GM19463 (cell line): ENCODE measurements around the gene SCN7A.
A peak's percentile ranks its signal among the peaks of the same experiment; 100 is the strongest.

ENCODE experiments used
- ATAC-seq: cut with Tn5 transposase; IDR thresholded peaks from one replicate; pipeline ENCODE4 v1.9.1; 2021; ENCODE audit warnings: mild to moderate bottlenecking, moderate library complexity; ENCODE audit not compliant: unreplicated experiment

SCN7A gene

DNA sequence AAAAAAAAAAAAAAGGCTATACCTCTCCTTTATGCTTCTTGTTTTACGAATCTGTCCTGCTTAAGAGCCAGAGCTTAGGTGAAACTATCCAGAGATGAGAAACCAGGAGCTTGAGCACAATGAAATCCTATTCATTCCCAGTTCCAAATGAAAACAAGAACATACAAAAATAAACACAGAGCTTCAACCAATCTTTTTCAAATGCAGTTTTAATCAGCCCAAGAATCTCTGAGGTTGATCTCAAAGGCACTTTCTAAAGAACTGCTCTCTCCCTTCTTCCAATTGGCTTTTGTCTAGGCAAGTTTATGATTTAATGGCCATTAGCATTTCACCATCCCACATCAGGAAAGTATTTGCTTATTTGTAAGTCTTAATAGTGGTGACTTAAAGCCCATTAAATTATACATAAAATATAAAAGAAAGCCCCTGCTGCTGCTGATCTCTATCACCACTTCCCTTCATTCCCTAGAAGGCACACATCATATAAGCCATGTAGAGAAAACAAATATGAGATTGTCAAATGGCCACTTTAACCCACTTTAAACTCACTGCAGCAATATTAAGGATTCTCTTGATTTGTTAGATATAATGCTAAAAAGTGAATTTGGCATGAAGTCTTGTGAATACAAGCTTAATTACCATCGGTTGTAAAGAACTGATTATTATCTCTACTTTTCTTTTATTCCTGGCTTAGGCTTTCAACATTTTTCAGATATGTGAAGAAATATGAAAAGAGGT lies 89.0 kb downstream of the SCN7A start:
- ATAC-seq = no peak

DNA sequence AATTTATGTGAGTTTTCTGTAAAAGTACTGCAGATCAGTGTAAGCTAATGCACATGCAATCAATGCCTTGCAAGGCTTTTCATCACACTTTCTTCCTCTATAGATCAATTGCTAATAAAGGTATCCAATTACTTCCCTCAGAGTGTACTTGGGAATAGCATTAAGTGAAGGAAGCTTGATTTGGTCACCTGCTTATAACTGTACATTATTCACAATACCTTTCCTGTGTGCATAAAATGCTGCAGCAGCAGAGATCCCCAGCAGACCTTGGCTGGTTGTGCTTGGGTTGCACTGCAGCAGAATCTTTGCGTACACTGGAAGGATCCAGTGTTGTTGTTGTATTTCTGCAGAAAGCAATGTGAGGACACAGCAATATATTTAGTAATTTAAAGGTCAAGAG lies 99.8 kb downstream of the SCN7A start:
- ATAC-seq = no peak

DNA sequence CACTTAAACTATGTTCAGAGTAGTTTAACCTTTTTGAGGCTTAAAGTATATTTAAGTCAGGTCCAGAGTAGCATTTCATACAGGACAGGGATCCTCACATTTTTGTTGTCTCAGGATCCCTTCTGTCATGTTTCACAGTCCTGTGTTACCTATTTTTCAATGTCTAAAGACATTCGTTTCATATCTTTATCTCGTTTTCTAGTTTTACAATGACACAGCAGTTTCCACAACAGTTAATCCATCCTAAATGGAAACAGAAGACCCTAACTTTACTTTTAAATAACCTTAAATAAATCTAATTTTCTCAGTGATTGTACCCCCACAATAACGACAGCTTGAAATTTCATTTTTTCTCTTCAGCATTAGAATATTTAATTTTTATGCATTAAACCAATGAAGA lies 101.0 kb downstream of the SCN7A start:
- no peak for ATAC-seq

DNA sequence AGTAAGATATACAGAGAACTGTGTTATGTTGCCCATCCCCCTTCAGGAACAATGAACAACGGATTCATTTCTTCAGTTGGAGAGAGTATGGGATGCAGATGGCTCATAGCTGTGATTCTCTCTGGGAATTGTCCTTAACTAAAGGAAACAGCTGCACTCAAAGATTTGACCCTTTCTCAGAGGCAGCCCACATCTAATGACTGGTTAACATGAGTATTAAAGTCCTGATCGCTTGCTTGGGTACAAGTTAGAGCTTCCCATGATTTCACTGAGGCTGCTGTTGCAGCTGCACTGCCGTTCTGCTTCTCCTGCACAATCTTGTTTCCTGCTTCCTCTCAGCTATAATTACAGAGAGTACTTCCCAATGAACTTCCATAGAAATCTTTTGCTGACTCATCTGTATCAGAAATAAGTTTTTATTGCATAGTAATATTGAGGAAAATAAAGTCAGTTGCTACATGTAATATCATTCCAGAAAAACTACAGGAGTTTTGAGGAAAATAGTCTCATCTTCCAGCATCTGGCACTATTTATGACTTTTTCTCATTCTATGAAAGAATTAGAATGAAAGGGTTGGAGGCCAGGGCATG lies 105.5 kb downstream of the SCN7A start:
- ATAC-seq = no peak

DNA sequence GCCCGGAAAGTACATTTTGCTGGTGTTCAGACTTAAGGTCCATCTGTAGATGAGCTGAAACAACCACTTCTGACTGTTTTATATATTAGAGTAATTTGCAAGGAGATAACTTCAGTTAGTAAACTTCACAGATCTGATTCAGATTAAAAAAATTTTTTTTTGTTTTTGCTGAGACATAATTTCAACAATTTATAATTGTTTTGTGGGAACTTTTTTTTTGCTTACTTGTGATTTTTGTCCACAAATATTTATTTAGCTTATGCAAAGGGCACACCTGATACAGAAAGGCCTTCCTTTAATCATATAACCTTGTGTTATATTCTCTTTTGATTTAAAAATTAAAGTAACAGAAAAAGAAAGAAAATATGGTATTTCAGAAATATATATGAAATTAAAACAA lies 108.7 kb downstream of the SCN7A start:
- no peak for ATAC-seq

DNA sequence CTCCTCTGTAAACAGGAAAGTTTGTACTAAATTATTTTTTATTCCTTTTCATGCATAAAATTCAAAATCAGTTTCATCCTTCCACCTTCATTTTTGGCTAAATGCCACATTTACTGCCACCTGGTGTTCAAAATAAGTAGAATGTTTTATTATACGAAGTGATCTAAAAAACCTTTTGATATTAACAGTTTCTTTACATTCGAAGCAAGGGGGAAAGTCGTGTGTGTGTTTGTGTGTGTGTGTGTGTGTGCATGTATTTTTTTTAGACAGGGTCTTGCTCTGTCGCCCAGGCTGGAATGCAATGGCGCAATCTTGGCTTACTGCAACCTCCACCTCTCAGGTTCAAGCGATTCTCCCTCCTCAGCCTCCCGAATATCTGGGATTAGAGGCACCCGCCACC lies 109.3 kb downstream of the SCN7A start:
- no peak for ATAC-seq

DNA sequence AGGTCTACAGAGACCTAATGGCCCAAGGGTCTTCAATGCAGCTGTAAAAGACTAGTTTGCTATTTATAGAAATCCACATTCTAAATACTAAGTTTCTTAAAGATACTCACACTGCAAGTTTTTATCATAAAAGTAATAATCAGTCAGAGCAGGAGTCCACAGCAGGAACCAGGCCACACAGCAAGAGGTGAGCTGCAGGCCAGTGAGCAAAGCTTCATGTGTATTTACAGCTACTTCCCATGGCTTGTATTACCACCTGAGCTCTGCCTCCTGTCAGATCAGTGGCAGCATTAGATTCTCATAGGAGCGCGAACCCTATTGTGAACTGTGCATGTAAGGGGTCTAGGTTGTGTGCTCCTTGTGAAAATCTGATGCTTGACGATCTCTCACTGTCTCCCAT lies 111.6 kb downstream of the SCN7A start:
- ATAC-seq = no peak

DNA sequence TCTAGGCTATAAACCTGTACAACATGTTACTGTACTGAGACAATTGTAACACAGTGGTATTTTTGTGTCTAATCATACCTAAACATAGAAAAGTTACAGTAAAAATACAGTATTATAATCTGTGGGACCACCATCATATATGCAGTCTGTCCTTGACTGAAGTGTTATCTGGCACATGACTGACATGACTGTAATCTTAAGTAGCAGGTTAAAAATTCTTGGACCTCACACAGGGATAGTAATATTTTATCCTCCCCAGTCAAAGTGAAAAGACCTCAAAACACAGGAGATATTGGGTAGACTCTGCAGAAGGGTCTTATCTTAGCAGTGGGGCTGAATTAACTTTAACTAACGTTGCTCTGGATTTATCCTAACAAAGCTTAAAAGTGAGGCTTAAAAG lies 113.4 kb downstream of the SCN7A start:
- no peak for ATAC-seq

DNA sequence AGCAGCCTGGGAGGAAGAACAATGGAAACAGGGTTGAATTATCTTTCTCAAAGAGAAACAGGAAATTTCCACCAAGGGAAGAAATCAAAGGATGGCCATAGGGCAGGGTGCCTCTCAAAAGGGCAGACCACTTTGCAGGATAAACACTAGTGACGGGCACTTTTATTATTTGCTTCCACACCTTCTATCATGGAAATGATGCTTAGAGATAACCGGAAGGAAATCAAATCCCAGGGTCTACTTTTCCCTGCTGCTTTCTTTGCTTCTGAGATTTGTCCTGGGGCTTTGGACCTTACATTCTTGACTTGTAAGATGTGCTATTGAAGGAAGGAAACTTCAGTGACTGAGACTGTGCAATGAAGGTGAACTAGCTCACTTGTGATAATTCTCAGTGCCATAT lies 117.2 kb downstream of the SCN7A start:
- no peak for ATAC-seq

DNA sequence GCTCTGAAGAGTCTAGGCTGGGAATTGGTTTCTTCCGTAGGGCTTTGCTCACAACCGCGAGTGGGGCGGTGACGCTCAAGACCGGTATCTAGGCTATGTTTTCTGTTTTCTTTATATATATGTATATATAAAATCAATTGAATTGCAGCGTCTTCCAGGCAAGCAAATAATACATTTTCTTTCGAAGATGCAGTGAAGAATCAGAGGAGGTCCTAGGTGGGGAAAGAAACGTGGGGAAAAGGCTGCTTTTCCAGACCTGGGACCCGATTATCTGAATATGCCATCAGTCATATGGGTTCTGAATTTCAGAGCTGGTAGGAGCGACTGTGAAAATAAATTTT lies 117.6 kb downstream of the SCN7A start:
- ATAC-seq = no peak

DNA sequence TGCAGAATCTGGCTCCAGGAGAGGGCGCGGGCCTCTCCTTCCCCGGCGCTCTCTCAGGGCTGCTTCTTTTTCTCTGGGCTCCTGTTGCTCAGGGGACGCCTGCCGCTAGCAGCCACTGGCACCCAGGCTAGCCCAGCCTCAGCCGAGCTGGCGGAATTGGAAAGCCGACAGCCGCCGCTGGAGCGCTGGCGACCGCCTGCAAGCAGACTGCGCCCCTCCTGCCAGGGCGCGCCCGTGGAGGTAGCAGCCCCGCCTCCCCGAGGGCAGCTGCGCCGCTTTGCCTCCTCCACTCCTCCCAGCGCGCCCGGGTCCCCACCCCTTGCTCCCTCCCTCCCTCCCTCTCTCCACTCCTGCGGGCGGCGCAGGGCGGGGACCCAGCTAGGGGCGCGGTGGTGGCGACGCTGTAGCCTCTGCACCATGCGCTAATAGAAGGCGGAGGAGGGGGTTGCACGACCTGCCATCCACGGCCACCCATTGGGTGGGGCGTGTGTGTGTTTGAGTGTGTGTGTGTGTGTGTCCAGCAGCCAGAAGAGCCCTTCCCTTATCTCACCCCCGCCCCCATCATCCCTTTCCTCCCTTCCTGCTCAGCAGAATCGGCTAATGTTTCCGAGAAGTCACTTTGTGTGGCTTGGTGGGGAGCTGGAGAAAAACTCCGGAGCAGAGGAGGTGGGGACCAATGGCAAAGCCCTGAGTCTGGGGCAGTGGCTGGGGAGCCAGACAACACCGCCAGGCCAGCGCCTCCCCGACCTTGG lies 118.1 kb downstream of the SCN7A start, which contains the start of gene SCN9A:
SCN9A (minus strand) TSS at position 209 of the 752 bp plus-strand sequence. CDS start 64,188 bp downstream, outside the sequence.
- peak; percentile 77 for ATAC-seq

DNA sequence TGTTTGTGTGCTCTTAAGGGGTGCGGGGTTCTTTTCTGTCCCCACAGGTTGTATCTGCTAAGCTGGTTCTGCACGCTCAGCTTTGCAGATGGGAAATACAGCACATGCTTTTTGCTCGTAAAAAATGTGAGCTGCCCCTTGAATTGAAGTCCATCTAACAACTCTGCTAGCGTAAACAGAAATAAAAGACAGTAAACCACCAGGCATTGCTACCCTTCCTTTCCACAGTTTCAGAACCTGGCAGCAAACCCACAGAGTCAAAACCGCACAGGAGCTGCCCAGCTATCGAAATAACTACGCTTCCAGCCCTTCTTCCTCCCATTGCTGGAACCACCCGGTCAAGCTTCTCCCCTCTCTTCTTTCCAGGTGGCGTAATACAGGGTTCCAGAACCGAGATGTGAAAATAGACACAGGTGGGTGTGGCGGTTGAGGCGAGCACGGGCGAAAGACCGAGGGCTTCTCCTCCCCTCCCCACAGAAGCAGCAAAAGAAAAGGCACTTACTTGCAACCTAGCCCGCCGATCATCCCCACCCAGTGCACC lies 118.8 kb downstream of the SCN7A start:
- ATAC-seq = no peak

DNA sequence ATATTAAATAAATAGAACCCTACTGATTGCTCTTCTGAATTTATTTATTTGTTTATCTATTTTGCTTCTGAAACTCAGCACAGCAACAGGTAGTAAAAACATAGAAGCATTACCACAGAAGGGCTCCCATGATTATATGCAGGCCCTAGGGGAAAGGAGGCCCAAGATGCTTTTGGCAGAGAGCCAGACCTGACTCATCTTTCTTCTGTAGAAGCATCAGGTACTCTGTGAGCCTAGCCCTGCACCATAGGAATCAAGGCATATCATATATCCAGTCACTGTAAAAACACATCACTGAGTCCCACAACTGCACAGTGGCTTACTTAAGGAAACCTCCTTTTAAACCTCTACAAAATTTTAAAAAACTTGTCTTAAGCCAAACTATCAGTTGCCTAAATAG lies 120.1 kb downstream of the SCN7A start:
- no peak for ATAC-seq

DNA sequence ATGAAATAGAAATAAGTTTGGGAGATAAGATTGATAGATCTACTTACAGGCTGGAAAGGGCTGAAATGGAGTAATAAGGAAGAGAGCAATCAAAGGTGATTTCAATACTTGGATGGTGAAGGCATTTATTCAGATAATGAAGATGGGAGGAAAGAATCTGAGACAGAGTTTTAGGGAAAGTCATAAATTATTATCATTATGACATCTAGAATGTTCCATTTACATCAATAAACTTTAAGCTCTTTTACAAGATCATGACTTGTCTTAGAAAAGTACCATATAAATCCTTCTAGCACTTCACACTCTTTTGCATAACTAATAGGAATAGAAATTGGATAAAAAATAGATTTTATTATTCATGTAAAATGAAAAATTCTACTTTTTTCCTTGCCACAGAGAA lies 120.5 kb downstream of the SCN7A start:
- ATAC-seq = no peak

DNA sequence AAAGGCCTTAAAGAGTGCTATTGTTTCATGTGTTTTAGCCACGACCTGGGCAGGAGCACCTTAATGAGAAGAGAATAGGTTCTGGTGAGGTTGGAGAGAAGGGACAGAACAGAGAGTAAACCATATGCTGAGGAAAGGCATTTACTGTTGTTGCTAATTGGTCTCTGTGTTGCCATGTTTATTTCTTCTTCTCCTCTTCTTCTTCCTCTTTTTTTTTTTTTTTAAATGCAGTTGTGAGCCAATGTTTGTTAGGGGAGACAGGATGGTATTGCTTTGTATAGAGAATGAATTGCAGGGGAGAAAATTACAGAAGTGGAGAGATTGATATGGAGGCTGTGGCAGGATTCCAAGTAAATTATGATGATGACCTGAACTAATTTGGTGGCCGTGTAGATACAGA lies 120.9 kb downstream of the SCN7A start:
- ATAC-seq = no peak

DNA sequence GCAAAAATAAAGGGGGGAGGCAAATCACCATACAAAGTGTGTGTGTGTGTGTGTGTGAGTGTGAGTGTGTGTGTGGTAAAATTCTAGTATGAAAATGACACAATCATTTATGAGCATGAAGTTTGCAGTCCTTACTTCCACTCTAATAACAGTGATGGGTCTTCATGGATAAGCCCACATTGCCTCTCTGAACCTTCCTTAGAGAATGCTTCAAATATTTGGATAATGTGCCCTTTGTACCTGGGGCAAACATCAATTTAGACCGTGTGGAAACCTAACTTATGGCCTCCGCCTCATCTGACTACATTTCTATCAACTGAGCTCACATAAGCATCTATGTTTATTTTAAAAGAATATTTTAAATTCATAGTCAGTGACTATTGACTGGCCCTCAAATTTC lies 122.0 kb downstream of the SCN7A start:
- ATAC-seq = no peak

DNA sequence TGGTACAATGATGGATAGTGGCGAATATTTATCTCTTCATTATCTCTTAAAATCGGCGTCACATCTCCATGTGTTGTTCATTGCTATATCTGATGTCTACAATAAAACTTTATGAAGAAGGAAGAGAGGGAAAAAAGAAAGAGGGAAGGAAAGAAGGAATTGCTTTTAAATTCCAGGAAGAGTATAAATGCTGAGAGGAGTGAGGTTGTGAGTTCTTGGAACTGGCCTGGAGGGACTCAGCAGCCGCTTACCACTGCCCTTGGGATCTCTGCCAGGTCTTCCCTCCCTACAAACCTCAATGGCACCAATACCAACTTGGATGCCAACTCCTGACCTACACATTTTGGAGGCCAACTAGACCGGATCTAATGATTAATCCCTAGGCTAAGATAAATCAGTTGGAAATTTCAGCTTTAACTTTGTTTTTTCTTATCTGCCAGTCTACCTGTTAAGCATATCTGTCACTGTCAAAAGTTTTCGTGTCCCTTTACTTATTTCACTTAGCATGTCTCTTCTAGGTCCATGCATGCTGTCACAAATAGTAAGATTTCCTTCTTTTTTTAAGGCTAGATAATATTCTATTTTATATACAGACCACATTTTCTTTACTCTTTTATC lies 128.1 kb downstream of the SCN7A start:
- ATAC-seq = no peak

DNA sequence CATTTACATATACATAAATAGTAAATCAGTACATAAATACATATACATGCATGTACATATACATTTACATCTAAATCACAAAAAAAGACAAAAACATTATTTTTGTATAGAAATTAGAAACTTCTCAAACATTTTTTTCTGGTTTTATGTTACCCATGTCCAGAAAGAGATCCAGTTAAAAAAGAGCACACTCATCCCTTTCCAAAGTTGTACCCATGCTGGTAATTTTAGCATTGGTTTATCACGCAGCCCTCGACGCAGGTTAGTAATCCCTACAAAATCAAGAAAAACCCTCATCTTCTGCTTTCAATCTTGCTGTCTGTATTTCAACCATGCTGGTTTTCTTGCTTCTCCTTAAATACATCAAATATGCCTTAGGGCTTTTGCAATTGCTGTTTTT lies 128.8 kb downstream of the SCN7A start:
- ATAC-seq = no peak

DNA sequence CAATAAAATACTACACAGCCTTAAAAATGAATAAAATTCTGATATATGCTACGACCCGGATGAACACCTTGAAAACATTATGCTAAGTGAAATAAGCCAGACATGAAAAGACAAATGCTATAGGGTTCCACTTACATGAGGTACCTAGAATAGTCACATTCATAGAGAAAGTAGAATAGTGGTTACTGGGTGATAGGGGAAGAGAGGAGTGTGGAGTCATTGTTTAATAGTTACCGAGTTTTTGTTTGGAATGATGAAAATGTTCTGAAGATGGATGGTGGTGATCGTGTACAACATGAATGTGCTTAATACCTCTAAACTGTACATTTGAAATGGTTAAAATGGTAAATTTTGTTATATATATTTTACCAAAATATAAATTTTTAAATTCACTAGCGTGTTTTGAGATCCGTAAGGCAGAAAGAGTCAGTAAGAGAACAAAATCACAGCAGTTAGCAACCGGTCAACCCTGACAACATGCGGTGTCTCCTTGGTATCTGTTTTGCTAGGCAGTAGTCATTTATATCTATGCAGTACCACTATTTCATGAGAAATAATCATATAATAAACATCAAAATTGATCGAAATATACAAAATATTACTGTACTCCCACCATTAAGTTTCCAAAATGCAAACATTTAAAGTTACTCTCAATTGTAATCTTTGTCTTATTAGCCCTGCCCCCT lies 129.4 kb downstream of the SCN7A start:
- ATAC-seq = no peak

DNA sequence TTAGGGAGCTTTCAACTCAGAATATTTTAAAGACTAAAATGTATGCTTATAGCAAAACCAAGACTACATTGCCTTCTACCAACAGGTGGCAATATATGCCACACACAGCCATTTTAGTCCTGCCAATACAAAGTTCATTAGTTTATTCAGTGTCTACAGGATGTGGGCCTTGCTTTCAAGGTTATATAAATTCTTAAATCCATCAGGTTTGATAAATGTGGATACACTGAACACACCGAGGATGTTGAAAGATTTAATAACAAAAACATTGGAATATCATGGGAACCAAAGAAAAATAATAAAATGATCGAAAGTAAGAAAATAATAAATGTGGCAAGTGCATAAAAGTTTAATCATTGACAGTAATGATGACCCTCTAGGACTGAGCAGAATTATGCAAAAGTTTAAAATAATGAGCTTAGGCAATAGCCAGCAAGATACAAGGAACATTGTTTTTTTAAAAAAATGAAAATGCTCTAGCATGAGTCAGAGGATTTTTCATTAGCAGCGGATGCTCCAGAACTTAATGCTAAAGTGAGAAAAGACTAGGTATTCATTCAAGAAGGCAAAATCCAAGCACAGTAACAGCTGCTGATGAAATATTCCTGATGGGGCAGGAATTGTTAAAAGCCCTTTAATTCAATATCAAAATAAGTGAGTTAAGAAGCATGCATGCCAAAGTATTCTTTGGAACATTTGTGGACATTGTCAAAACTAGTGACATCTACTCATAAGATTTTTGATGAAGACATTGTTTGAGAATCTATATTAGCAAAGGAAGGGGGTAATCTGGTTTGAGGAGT lies 132.5 kb downstream of the SCN7A start:
- ATAC-seq = no peak
